ENCODE data around the gene VSIG10.

The VSIG10 gene

DNA sequence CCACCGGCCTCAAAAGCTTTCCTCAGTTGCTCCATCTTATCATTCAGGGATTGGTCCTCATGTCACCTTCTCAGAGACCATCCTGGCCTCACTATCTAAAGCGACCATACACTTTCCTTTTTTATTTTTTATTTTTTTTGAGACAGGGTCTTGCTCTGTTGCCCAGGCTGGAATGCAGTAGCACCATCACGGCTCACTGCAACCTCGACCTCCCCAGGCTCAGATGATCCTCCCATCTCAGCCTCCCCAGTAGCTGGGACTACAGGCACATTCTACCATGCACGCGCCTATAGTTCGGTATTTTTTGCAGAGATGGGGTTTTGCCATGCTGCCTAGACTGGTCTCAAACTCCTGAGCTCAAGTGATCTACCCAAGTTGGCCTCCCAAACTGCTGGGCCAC lies 45.6 kb downstream of the VSIG10 start:
- H3K4me3 ChIP-seq (ENCODE audit: low read length), result no peak overlapping the region
- 0 out of 2 replicates have a peak, but pooled peaks cover 4% of the 10 kb centered on the region for H3K36me3 ChIP-seq (ENCODE audit: insufficient read depth, low read depth, low read length)
- no peak overlapping the region for H3K27ac ChIP-seq (ENCODE audit: low read length)
- H3K9ac ChIP-seq (ENCODE audit: low read depth, low read length), result no peak overlapping the region
- H3K9me3 ChIP-seq (ENCODE audit: insufficient read depth, low read depth, low read length), result no peaks in the 10 kb centered on the region
- peaks cover 11% of the 10 kb centered on the region for H3K4me1 ChIP-seq (ENCODE audit: insufficient read depth, low read length)
- H3K27me3 ChIP-seq (ENCODE audit: insufficient read depth, low read length), result no peaks in the 10 kb centered on the region

DNA sequence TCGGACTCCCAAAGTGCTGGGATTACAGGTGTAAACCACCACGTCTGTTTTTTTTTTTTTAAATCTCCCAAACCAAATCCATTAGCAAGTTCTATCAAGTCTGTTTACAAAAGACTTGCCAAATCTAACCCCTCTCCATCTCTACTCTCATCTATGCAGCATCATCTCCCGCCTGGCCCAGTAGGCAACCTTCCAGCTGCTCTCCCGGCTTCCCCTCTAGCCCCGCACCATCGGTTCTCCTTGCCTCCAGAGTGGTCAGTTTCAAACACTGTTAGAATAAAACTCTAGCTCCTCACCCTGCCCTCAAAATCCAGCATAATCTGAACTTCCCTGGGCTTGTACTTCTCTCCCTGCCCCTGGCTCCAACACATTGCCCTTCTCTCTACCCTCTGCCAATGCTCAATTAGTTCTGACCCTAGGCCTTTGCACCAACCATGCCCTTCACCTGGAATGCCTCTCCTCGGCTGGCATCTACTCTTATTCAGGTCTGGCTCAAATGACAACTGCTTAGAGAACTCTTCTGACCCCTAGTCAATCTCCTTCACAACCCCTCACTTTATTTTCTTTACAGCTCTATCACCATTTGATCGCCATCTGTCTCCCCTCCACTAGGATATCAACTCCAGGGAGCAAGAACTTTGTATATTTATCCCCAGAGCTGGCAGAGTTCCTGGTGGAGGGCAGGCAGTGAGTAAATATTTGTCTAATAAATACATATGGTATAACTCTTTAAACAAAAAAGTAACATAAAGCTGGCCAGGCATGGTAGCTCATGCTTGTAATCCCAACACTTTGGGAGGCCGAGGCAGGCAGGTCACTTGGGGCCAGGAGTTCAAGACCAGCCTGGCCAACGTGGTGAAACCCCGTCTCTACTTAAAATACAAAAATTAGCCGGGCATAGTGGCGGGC lies 47.7 kb downstream of the VSIG10 start:
- Histone ChIP-seq H3K9me3 (ENCODE audit: insufficient read depth, low read depth, low read length) (no peaks in the 10 kb centered on the region), H3K9ac (ENCODE audit: low read depth, low read length) (peak overlapping the region; percentile 37; the same call in 1 of the 2 replicates), H3K27ac (ENCODE audit: low read length) (no peak overlapping the region), H3K27me3 (ENCODE audit: insufficient read depth, low read length) (no peaks in the 10 kb centered on the region), H3K4me1 (ENCODE audit: insufficient read depth, low read length) (peaks cover 15% of the 10 kb centered on the region), H3K4me3 (ENCODE audit: low read length) (no peak overlapping the region), H3K36me3 (ENCODE audit: insufficient read depth, low read depth, low read length) (peaks cover 20% of the 10 kb centered on the region)

DNA sequence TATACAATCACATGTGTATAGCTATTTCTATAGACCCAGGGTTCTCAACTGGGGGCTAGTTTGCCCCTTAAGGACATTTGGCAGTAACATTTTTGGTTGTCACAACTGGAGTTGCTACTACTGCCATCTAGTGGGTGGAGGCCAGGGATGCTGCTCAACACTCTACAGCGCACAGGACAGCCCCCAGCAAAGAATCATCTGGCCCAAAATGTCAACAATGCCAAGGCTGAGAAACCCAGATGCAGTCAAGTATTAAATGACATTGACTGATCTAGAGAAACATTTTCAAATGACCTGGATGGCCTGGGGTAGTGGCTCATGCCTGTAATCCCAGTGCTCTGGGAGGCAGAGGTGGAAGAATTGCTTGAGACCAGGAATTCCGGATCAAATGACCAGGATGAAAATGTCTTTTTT lies 48.7 kb downstream of the VSIG10 start:
- H3K4me3 ChIP-seq (ENCODE audit: low read length), result no peak overlapping the region
- no peaks in the 10 kb centered on the region for H3K9me3 ChIP-seq (ENCODE audit: insufficient read depth, low read depth, low read length)
- H3K27ac ChIP-seq (ENCODE audit: low read length), result no peak overlapping the region
- H3K27me3 ChIP-seq (ENCODE audit: insufficient read depth, low read length), result no peaks in the 10 kb centered on the region
- peaks cover 29% of the 10 kb centered on the region for H3K36me3 ChIP-seq (ENCODE audit: insufficient read depth, low read depth, low read length)
- no peak overlapping the region for H3K9ac ChIP-seq (ENCODE audit: low read depth, low read length)
- H3K4me1 ChIP-seq (ENCODE audit: insufficient read depth, low read length), result peaks cover 15% of the 10 kb centered on the region

DNA sequence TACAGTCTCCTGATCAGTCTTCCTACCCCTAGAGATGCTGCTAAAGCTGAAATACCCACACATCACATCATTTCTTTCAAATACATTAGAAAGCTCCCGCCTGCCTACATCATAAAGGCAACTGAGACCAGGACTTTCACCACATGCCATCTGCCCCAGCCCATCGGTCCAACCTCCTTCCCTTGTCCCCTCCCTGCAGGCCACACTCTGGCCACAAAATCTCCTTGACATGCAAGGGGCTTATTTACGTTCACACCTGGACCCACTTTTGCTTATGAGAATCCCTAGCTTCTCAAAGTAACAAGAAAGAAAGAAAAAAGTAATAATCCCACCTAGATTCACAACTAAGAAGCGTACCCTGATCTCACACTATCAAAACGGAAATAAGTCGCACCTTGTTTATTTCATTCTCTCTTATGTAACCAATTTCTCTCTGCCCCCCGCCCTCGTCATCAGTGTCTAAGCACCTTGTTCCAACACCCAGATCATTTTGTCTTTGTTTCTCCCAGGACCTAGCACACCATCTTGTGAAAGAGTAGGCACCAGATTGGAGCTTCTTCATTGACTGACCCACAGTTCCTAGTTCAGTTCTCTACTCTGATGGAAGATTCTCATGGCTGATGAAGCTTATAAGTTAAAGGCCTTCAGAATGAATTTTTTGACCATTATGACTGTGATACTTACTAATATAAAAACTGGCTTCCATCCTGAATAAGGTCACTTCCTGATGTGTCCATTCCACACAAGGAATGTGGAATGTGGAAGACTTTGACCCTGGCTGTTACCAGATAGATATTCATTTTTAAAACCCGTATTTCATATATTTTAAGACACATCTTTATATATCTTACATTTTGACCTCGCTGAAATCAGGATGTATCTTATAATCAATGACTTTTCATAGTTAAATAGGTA lies 50.5 kb downstream of the VSIG10 start:
- H3K27me3 ChIP-seq (ENCODE audit: insufficient read depth, low read length), result no peaks in the 10 kb centered on the region
- H3K4me1 ChIP-seq (ENCODE audit: insufficient read depth, low read length), result peaks cover 6% of the 10 kb centered on the region; the same call in 1 of the 2 replicates
- H3K36me3 ChIP-seq (ENCODE audit: insufficient read depth, low read depth, low read length), result peaks cover 45% of the 10 kb centered on the region

DNA sequence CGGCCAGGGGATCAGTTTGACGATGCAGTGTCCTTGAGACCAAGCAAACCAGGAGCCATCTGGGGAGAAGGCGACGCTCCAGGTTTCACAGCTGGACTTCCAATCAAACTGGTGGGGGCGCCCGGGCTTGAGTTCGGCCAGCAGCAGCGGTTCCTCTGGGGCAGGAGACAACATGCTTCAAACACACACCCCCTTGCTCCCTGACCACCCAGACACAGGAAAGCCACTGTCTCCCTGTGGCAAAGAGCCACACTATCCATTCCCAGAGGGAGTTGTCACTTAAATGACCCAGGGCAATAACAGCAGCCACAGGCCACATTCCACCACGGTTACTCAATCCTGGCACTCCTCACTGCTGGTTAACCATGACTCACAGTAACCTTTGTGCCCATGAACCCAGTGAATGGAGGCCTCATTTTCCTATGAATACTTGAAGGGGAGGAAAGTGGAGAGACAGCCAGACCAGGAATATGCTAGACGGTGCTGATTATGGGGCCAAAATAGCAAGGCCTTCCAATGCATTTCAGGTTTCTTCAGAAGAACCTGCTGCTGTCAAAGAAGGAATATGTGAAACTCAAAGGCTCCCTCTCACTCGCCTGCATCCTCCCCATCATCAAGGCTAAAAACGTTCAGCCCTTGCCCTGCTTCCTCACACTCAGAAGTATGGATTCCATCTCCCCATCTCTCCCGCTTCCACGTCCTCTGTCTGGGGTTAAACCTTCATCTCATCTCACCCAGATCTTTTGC lies 51.3 kb downstream of the VSIG10 start:
- no peak overlapping the region; the same call in 1 of the 2 replicates for H3K9ac ChIP-seq (ENCODE audit: low read depth, low read length)
- H3K9me3 ChIP-seq (ENCODE audit: insufficient read depth, low read depth, low read length), result no peaks in the 10 kb centered on the region
- no peaks in the 10 kb centered on the region for H3K27me3 ChIP-seq (ENCODE audit: insufficient read depth, low read length)
- H3K4me1 ChIP-seq (ENCODE audit: insufficient read depth, low read length), result peaks cover 6% of the 10 kb centered on the region; the same call in 1 of the 2 replicates
- H3K4me3 ChIP-seq (ENCODE audit: low read length), result no peak overlapping the region
- H3K27ac ChIP-seq (ENCODE audit: low read length), result no peak overlapping the region
- peaks cover 52% of the 10 kb centered on the region for H3K36me3 ChIP-seq (ENCODE audit: insufficient read depth, low read depth, low read length)

More for the DNA sequence above, 50.5 kb downstream of the VSIG10 start:
- Histone ChIP-seq H3K27ac (ENCODE audit: low read length) (no peak overlapping the region), H3K9me3 (ENCODE audit: insufficient read depth, low read depth, low read length) (no peaks in the 10 kb centered on the region), H3K9ac (ENCODE audit: low read depth, low read length) (peak overlapping the region; percentile 9; the same call in 1 of the 2 replicates), H3K4me3 (ENCODE audit: low read length) (no peak overlapping the region)

DNA sequence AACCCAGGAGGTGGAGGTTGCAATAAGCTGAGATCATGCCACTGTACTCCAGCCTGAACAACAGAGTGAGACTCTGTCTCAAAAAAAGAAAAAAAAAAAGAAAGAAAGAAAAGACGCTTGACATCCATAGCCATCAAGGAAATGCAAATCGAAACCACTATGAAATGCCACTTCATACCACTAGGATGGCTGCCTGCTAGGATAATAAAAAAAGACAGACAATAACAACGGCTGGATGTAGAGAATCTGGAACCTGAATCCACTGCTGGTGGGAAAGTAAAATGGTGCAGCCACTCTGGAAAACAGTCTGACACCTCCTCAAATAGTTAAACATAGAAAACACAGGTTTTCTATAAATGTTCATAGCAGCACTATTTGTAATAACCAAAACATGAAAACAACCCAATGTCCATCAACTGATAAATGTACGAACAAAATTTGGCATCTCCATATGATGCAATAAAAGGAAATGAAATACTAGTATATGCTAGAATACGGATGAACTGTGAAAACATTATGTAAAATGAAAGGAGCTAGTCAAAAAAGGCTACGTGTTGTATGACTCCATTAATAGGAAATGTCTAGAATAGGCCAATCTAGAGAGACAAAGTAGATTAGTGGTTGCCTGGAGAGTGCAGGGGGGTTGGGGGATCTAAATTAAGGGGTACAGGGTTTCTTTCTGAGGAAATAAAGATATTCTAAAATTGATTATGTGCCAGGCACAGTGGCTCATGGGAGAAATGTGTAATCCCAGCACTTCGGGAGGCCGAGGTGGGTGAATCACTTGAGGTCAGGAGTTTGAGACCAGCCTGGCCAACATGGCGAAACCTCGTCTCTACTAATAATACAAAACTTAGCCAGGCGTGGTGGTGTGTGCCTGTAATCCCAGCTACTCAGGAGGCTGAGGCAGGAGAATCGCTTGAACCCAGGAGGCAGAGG lies 52.6 kb downstream of the VSIG10 start:
- no peak overlapping the region for H3K4me3 ChIP-seq (ENCODE audit: low read length)
- H3K27me3 ChIP-seq (ENCODE audit: insufficient read depth, low read length), result no peaks in the 10 kb centered on the region
- no peaks in the 10 kb centered on the region for H3K9me3 ChIP-seq (ENCODE audit: insufficient read depth, low read depth, low read length)
- H3K4me1 ChIP-seq (ENCODE audit: insufficient read depth, low read length), result peaks cover 6% of the 10 kb centered on the region; the same call in 1 of the 2 replicates
- H3K36me3 ChIP-seq (ENCODE audit: insufficient read depth, low read depth, low read length), result peaks cover 55% of the 10 kb centered on the region
- H3K27ac ChIP-seq (ENCODE audit: low read length), result no peak overlapping the region
- H3K9ac ChIP-seq (ENCODE audit: low read depth, low read length), result no peak overlapping the region

DNA sequence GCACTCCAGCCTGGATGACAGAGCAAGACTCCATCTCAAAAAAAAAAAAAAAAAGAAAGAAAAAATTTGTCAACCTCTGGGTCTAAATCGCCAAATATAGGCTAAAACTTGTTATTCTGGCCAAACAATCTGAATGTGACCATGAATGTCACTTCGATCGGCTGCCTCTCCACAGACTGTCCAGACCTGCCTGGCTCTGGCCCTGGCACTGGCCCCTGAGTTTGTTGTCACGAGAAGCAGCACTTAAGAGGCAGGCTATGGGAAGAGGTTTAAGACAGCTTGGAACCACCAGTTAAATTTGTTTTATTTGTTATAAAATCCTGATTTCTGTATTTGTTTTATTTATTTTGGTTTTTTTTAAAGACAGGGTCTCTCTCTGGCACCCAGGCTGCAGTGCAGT lies 57.4 kb downstream of the VSIG10 start:
- Histone ChIP-seq H3K36me3 (ENCODE audit: insufficient read depth, low read depth, low read length) (peaks cover 75% of the 10 kb centered on the region), H3K4me3 (ENCODE audit: low read length) (no peak overlapping the region), H3K27me3 (ENCODE audit: insufficient read depth, low read length) (no peaks in the 10 kb centered on the region), H3K27ac (ENCODE audit: low read length) (no peak overlapping the region), H3K4me1 (ENCODE audit: insufficient read depth, low read length) (no peaks in the 10 kb centered on the region), H3K9ac (ENCODE audit: low read depth, low read length) (no peak overlapping the region), H3K9me3 (ENCODE audit: insufficient read depth, low read depth, low read length) (no peaks in the 10 kb centered on the region)

DNA sequence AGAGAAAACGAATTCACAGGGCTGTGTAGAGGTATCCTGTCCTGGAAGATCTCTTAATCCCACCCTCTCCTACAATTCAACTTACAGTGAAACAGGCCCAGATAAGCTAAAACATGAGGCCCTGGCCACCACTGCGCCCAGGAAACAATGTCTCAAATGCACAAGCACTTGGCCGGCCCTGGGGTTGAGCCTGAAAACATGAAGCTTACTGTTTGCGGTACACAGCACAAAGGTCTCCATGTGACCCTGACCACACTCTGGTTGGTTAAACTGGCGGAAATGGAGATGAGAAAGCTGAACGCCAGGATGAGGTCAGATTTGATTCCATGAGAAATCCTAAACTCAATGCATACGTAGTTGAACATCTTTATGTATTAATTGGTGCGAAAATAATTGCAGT lies 59.2 kb downstream of the VSIG10 start:
- no peak overlapping the region for H3K4me3 ChIP-seq (ENCODE audit: low read length)
- H3K4me1 ChIP-seq (ENCODE audit: insufficient read depth, low read length), result no peaks in the 10 kb centered on the region
- H3K9ac ChIP-seq (ENCODE audit: low read depth, low read length), result no peak overlapping the region
- peaks cover 70% of the 10 kb centered on the region for H3K36me3 ChIP-seq (ENCODE audit: insufficient read depth, low read depth, low read length)
- no peaks in the 10 kb centered on the region for H3K27me3 ChIP-seq (ENCODE audit: insufficient read depth, low read length)
- H3K9me3 ChIP-seq (ENCODE audit: insufficient read depth, low read depth, low read length), result no peaks in the 10 kb centered on the region
- H3K27ac ChIP-seq (ENCODE audit: low read length), result no peak overlapping the region

DNA sequence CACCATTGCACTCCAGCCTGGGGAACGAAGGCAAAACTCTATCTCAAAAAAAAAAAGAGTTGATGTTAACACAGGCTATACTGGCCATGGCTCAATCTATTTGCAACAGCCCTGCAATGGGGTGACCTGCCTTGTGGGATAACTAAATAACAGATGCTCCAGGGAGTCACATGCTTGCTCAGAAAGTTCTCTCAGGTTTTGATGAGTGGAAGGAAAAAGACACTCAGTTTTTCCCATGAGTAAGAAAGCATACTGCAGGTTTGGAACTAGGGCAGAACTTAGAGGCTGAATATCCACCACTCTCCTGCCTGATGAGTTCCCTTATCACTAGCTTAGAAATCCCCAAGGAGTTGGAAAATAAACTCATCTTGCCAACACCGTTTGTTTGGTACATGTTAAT lies 59.7 kb downstream of the VSIG10 start:
- Histone ChIP-seq H3K36me3 (ENCODE audit: insufficient read depth, low read depth, low read length) (peaks cover 73% of the 10 kb centered on the region), H3K9me3 (ENCODE audit: insufficient read depth, low read depth, low read length) (no peaks in the 10 kb centered on the region), H3K4me3 (ENCODE audit: low read length) (no peak overlapping the region), H3K27me3 (ENCODE audit: insufficient read depth, low read length) (no peaks in the 10 kb centered on the region), H3K27ac (ENCODE audit: low read length) (no peak overlapping the region), H3K4me1 (ENCODE audit: insufficient read depth, low read length) (no peaks in the 10 kb centered on the region), H3K9ac (ENCODE audit: low read depth, low read length) (no peak overlapping the region)

DNA sequence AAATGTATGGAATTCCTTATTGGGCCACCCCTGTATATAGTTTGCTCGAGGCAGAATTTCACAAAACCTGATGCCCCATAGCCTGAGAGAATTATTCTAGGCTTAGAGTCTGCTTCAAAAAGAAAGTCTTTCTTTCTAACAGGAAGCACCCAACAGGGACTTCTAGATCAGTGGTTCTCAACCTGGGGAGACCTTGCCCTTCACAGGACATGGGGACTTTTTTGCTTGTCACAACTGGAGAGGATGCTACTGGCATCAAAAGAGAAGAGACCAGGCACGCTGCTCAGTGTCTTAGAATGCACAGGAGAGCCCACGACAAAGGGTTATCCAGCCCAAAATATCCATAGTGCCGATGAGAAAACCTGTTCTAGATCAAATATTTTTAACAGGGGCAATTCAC lies 61.7 kb downstream of the VSIG10 start:
- H3K9me3 ChIP-seq (ENCODE audit: insufficient read depth, low read depth, low read length), result no peaks in the 10 kb centered on the region
- H3K27me3 ChIP-seq (ENCODE audit: insufficient read depth, low read length), result no peaks in the 10 kb centered on the region
- no peak overlapping the region for H3K4me3 ChIP-seq (ENCODE audit: low read length)
- H3K9ac ChIP-seq (ENCODE audit: low read depth, low read length), result no peak overlapping the region
- H3K36me3 ChIP-seq (ENCODE audit: insufficient read depth, low read depth, low read length), result peaks cover 78% of the 10 kb centered on the region
- no peaks in the 10 kb centered on the region for H3K4me1 ChIP-seq (ENCODE audit: insufficient read depth, low read length)
- no peak overlapping the region for H3K27ac ChIP-seq (ENCODE audit: low read length)

All from iPS-20b (cell line).